Measurements from ENCODE around the gene TFB2M. TPM values are rescaled to one million over a fixed set of nuclear protein-coding genes. Genes with fewer than 3 reads are reported as not detected.

TFB2M gene
- total RNA-seq, 1 experiment from 2014 or later, result 52.0 TPM

DNA sequence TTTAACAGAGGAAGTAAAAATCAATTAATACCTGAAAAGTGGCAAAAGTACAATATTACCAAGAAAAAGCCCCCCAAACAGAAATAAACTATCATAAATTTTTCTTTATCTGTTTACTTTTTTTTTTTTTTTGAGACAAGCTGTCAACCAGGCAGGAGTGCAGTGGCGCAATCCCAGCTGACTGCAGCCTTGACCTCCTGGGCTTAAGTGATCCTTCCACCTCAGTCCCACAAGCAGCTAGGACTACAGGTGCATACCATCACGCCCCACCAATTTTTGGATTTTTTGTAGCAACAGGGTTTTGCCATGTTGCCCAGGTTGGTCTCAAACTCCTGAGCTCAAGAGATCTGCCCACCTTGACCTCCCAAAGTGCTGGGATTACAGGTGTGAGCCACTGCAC, 8.0 kb downstream of the TFB2M start:
- ChIA-PET CTCF (interaction anchor here (0.6 to 0.9 kb wide), 4 partner anchors 9 to 174 kb away, joined by 3 read pairs; no protein-coding TSS in a partner anchor), POLR2A (interaction anchor here (1.5 to 1.6 kb wide), 2 partner anchors 8 to 9 kb away, joined by 4 to 7 read pairs; partner anchors contain the start of genes CNST and TFB2M)
- Mint-ChIP-seq H3K9me3 (ENCODE audit: unreplicated experiment) (no peaks in the 10 kb centered on the region), H3K36me3 (ENCODE audit: insufficient read depth, unreplicated experiment) (peaks cover 100% of the 10 kb centered on the region), H3K4me1 (ENCODE audit: insufficient read depth, unreplicated experiment) (peaks cover 18% of the 10 kb centered on the region), H3K4me3 (ENCODE audit: unreplicated experiment) (no peak overlapping the region), H3K27ac (ENCODE audit: low read depth, unreplicated experiment) (no peak overlapping the region), H3K27me3 (ENCODE audit: insufficient read depth, unreplicated experiment) (no peaks in the 10 kb centered on the region)
- no TSS peak for BruUV-seq (replicated peaks)
- no peak for DNase-seq (ENCODE audit: unreplicated experiment)
- intact Hi-C loops (cut with micrococcal nuclease), result no loop called here
- TF ChIP-seq, protein P1, sequence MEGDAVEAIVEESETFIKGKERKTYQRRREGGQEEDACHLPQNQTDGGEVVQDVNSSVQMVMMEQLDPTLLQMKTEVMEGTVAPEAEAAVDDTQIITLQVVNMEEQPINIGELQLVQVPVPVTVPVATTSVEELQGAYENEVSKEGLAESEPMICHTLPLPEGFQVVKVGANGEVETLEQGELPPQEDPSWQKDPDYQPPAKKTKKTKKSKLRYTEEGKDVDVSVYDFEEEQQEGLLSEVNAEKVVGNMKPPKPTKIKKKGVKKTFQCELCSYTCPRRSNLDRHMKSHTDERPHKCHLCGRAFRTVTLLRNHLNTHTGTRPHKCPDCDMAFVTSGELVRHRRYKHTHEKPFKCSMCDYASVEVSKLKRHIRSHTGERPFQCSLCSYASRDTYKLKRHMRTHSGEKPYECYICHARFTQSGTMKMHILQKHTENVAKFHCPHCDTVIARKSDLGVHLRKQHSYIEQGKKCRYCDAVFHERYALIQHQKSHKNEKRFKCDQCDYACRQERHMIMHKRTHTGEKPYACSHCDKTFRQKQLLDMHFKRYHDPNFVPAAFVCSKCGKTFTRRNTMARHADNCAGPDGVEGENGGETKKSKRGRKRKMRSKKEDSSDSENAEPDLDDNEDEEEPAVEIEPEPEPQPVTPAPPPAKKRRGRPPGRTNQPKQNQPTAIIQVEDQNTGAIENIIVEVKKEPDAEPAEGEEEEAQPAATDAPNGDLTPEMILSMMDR (IDR thresholded peaks at IDR 0.05; ENCODE audit: unreplicated experiment), result no peak

- DNase-seq (ENCODE audit: unreplicated experiment), result no peak
- no peak overlapping the region for H3K27ac Mint-ChIP-seq (ENCODE audit: low read depth, unreplicated experiment)
- POLR2A ChIA-PET, result interaction anchor here (0.7 to 3.0 kb wide), 5 partner anchors 10 to 202 kb away, joined by 3 to 26 read pairs (median 3); partner anchors contain the start of genes CNST and TFB2M
- TF ChIP-seq, protein P1 (IDR thresholded peaks at IDR 0.05; ENCODE audit: unreplicated experiment), result no peak
- BruUV-seq (replicated peaks), result no TSS peak
- peaks cover 10% of the 10 kb centered on the region for H3K4me1 Mint-ChIP-seq (ENCODE audit: insufficient read depth, unreplicated experiment)
- H3K4me3 Mint-ChIP-seq (ENCODE audit: unreplicated experiment), result no peak overlapping the region
- no peaks in the 10 kb centered on the region for H3K27me3 Mint-ChIP-seq (ENCODE audit: insufficient read depth, unreplicated experiment)
- H3K9me3 Mint-ChIP-seq (ENCODE audit: unreplicated experiment), result no peaks in the 10 kb centered on the region
- CTCF ChIA-PET, result interaction anchor here (0.5 to 1.9 kb wide), 2 partner anchors 11 to 14 kb away, joined by 3 to 4 read pairs; no protein-coding TSS in a partner anchor
- intact Hi-C loops (cut with micrococcal nuclease), result no loop called here
- H3K36me3 Mint-ChIP-seq (ENCODE audit: insufficient read depth, unreplicated experiment), result peaks cover 97% of the 10 kb centered on the region
These were observed 11.9 kb downstream of the TFB2M start for GRCh38 chr1:246554201-246554600.

DNA sequence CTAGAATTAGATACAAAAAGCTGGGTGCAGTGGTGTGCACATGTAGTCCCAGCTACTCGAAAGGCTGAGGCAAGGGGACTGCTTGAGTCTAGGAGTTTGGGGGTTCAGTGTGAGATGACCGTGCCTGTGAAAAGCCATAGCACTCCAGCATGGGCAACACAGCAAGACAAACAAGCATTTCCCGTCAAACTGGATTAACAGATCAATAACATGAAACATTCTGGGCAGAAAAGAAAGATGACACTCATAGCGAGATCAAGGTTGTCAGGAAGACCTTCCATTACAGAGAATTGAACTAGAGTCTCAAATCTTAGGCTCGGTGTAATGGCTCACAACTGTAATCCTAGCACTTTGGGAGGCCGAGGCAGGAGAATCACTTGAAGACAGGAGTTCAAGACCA, 14.0 kb downstream of the TFB2M start:
- Mint-ChIP-seq H3K4me1 (ENCODE audit: insufficient read depth, unreplicated experiment) (no peaks in the 10 kb centered on the region), H3K27ac (ENCODE audit: low read depth, unreplicated experiment) (no peak overlapping the region), H3K9me3 (ENCODE audit: unreplicated experiment) (no peaks in the 10 kb centered on the region), H3K27me3 (ENCODE audit: insufficient read depth, unreplicated experiment) (no peaks in the 10 kb centered on the region), H3K36me3 (ENCODE audit: insufficient read depth, unreplicated experiment) (peaks cover 97% of the 10 kb centered on the region), H3K4me3 (ENCODE audit: unreplicated experiment) (no peak overlapping the region)
- no peak for DNase-seq (ENCODE audit: unreplicated experiment)
- ChIA-PET POLR2A (interaction anchor here (1.0 kb wide), 1 partner anchor 45 kb away, joined by 3 read pairs; the partner anchor contains the start of gene SMYD3), CTCF (interaction anchor here (1.1 to 1.5 kb wide), 2 partner anchors 15 to 200 kb away, joined by 3 to 4 read pairs; no protein-coding TSS in a partner anchor)
- TF ChIP-seq, protein P1 (IDR thresholded peaks at IDR 0.05; ENCODE audit: unreplicated experiment), result no peak
- no TSS peak for BruUV-seq (replicated peaks)
- intact Hi-C loops (cut with micrococcal nuclease), result no loop called here

- POLR2A ChIA-PET, result interaction anchor here (1.1 kb wide), 1 partner anchor 16 kb away, joined by 5 read pairs; the partner anchor contains the start of genes CNST and TFB2M
- H3K27me3 Mint-ChIP-seq (ENCODE audit: insufficient read depth, unreplicated experiment), result no peaks in the 10 kb centered on the region
- DNase-seq (ENCODE audit: unreplicated experiment), result no peak
- H3K27ac Mint-ChIP-seq (ENCODE audit: low read depth, unreplicated experiment), result no peak overlapping the region
- H3K4me3 Mint-ChIP-seq (ENCODE audit: unreplicated experiment), result no peak overlapping the region
- no peaks in the 10 kb centered on the region for H3K9me3 Mint-ChIP-seq (ENCODE audit: unreplicated experiment)
- H3K4me1 Mint-ChIP-seq (ENCODE audit: insufficient read depth, unreplicated experiment), result no peaks in the 10 kb centered on the region
- intact Hi-C loops (cut with micrococcal nuclease), result no loop called here
- TF ChIP-seq, protein P1 (IDR thresholded peaks at IDR 0.05; ENCODE audit: unreplicated experiment), result no peak
- BruUV-seq (replicated peaks), result no TSS peak
- CTCF ChIA-PET, result interaction anchor here (0.5 to 1.3 kb wide), 3 partner anchors 15 to 346 kb away, joined by 3 to 4 read pairs (median 3); no protein-coding TSS in a partner anchor
- peaks cover 97% of the 10 kb centered on the region for H3K36me3 Mint-ChIP-seq (ENCODE audit: insufficient read depth, unreplicated experiment)
These were observed 15.7 kb downstream of the TFB2M start for GRCh38 chr1:246550402-246550801.

Data from MCF 10A (cell line).